Measurements from ENCODE around the gene WFDC12. TPM values are rescaled to one million over a fixed set of nuclear protein-coding genes. Genes with fewer than 3 reads are reported as not detected.

WFDC12 gene
- total RNA-seq, 1 experiment from 2014 or later: not detected

DNA sequence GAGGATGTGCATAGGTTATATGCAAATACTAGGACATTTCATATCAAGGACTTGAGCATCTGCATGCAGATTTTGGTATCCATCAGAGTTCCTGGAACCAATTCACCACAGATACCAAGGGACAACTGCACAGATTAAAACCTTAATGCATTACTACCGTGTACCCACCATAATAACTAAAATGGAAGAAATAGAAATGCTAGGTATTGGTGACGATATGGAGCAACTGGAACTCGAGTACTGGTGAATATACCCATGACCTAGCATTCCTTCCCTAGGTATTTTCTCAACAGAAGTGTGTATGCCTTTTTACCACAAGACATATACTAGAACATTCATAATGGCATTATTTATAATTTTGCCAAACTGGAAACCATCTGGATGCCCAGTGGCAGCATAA lies 41.8 kb downstream of the WFDC12 start:
- H2AFZ ChIP-seq (ENCODE audit: low read length): no peak overlapping the region
- H3K4me1 ChIP-seq (ENCODE audit: insufficient read depth, low read length): peaks cover 10% of the 10 kb centered on the region
- no peak overlapping the region for H3K9ac ChIP-seq (ENCODE audit: low read length)
- no peak overlapping the region for H3K27ac ChIP-seq (ENCODE audit: low read length)
- no peaks in the 10 kb centered on the region for H3K9me3 ChIP-seq (ENCODE audit: low read length)
- ChIA-PET CTCF (no interaction called here), POLR2A (ENCODE audit: unreplicated experiment) (no interaction called here)
- DNase-seq: no peak
- peaks cover 2% of the 10 kb centered on the region for H3F3A ChIP-seq (ENCODE audit: low read length, unreplicated experiment)
- intact Hi-C loops (cut with micrococcal nuclease): no loop called here
- H3K9me2 ChIP-seq (replicated peaks; ENCODE audit: low read length): no peaks in the 10 kb centered on the region
- H4K20me1 ChIP-seq (ENCODE audit: low read length): no peaks in the 10 kb centered on the region
- TF ChIP-seq, protein P1, sequence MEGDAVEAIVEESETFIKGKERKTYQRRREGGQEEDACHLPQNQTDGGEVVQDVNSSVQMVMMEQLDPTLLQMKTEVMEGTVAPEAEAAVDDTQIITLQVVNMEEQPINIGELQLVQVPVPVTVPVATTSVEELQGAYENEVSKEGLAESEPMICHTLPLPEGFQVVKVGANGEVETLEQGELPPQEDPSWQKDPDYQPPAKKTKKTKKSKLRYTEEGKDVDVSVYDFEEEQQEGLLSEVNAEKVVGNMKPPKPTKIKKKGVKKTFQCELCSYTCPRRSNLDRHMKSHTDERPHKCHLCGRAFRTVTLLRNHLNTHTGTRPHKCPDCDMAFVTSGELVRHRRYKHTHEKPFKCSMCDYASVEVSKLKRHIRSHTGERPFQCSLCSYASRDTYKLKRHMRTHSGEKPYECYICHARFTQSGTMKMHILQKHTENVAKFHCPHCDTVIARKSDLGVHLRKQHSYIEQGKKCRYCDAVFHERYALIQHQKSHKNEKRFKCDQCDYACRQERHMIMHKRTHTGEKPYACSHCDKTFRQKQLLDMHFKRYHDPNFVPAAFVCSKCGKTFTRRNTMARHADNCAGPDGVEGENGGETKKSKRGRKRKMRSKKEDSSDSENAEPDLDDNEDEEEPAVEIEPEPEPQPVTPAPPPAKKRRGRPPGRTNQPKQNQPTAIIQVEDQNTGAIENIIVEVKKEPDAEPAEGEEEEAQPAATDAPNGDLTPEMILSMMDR (conservative IDR thresholded peaks at IDR 0.05; ENCODE audit: low read depth, low read length): no peak
- TF ChIP-seq EZH2 (IDR thresholded peaks at IDR 0.05; ENCODE audit: low read length, unreplicated experiment): no peak
- no peak for TF ChIP-seq EZH2phosphoT487 (IDR thresholded peaks at IDR 0.05; ENCODE audit: borderline replicate concordance, low read length)
- no peaks in the 10 kb centered on the region for H3K27me3 ChIP-seq (ENCODE audit: low read length)
- H3K4me3 ChIP-seq (ENCODE audit: low read length): no peak overlapping the region
- BruUV-seq (replicated peaks): no TSS peak
- peaks cover 8% of the 10 kb centered on the region; the same call in 1 of the 2 replicates for H3K36me3 ChIP-seq (ENCODE audit: low read depth, low read length)
- H3K4me2 ChIP-seq (ENCODE audit: low read length): no peak overlapping the region
- no peaks in the 10 kb centered on the region for H3K79me2 ChIP-seq (ENCODE audit: low read length)
- no peak for ATAC-seq

DNA sequence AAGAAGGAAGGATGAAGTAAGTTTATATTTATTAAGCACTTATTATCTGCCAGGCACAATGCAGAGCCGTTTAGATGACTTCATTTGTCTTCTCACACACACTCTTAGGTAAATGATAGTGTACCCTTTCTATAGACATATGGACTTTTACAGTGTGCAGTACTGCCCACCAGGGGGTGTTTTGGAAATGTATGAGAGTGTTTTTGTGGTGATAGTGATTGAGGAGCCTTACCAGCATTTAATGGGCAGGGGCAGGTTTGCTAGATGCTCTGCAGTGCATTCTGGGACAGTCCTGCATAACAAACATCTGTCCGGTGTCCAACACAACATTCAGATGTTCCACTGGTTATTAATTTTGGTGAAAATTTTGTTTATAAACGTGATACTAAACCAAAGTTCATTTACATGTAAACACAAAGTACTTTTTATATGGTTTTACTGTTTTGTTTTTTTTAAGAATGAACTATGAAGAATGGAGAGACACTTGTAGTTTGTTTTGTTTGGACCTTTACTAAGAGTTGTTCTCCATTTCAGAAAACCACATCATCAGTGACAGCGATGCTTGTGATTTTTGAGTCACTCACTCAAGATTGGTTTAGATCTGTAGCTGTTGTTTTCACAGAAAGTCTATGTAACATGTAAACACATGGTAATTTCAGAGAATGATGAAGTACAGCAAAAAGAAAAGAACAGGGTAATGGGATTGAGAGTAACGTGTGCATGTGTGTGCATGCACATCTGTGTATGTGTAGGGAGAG lies 43.2 kb downstream of the WFDC12 start:
- intact Hi-C loops (cut with micrococcal nuclease): loop anchor here (2.0 kb wide), 1 partner anchor 14 kb away; no protein-coding TSS in a partner anchor
- DNase-seq (peak; percentile 69), ATAC-seq (peak; percentile 92)
- H3K36me3 ChIP-seq (ENCODE audit: low read depth, low read length): peaks cover 16% of the 10 kb centered on the region; the same call in 1 of the 2 replicates
- no peaks in the 10 kb centered on the region for H3K27me3 ChIP-seq (ENCODE audit: low read length)
- H3K9me2 ChIP-seq (replicated peaks; ENCODE audit: low read length): no peaks in the 10 kb centered on the region
- H3K79me2 ChIP-seq (ENCODE audit: low read length): no peaks in the 10 kb centered on the region
- no peaks in the 10 kb centered on the region for H3K9me3 ChIP-seq (ENCODE audit: low read length)
- no peak overlapping the region for H3K27ac ChIP-seq (ENCODE audit: low read length)
- no peak overlapping the region for H3K9ac ChIP-seq (ENCODE audit: low read length)
- TF ChIP-seq, protein P1 (conservative IDR thresholded peaks at IDR 0.05; ENCODE audit: low read depth, low read length): peak; percentile 86
- TF ChIP-seq EZH2phosphoT487 (IDR thresholded peaks at IDR 0.05; ENCODE audit: borderline replicate concordance, low read length) (no peak), EZH2 (IDR thresholded peaks at IDR 0.05; ENCODE audit: low read length, unreplicated experiment) (no peak)
- H3K4me2 ChIP-seq (ENCODE audit: low read length): no peak overlapping the region
- CTCF ChIA-PET: no interaction called here
- POLR2A ChIA-PET (ENCODE audit: unreplicated experiment): no interaction called here
- H2AFZ ChIP-seq (ENCODE audit: low read length): no peak overlapping the region
- no peaks in the 10 kb centered on the region for H3K4me1 ChIP-seq (ENCODE audit: insufficient read depth, low read length)
- no TSS peak for BruUV-seq (replicated peaks)
- no peak overlapping the region for H3K4me3 ChIP-seq (ENCODE audit: low read length)
- no peaks in the 10 kb centered on the region for H3F3A ChIP-seq (ENCODE audit: low read length, unreplicated experiment)
- H4K20me1 ChIP-seq (ENCODE audit: low read length): no peaks in the 10 kb centered on the region

DNA sequence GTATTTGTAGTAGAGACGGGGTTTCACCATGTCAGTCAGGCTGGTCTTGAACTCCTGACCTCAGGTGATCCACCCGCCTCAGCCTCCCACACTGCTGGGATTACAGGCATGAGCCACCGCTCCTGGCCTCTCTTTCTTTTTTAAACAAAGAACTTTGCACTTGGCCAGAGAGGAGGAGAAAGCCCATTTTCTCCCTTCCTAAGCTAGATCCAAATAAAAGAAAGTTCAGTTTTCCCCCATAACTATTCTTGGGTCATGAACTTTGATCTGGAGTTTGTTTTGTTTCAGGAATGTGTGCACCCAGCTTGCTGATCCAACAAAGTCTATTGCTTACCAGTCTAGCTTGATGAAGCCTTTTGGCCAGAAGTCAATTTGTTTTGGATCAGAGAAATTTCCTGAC lies 46.7 kb downstream of the WFDC12 start:
- BruUV-seq (replicated peaks): no TSS peak
- no peaks in the 10 kb centered on the region for H3K79me2 ChIP-seq (ENCODE audit: low read length)
- no peaks in the 10 kb centered on the region for H3K9me3 ChIP-seq (ENCODE audit: low read length)
- no peaks in the 10 kb centered on the region for H3K4me1 ChIP-seq (ENCODE audit: insufficient read depth, low read length)
- TF ChIP-seq, protein P1 (conservative IDR thresholded peaks at IDR 0.05; ENCODE audit: low read depth, low read length): no peak
- TF ChIP-seq EZH2 (IDR thresholded peaks at IDR 0.05; ENCODE audit: low read length, unreplicated experiment) (no peak), EZH2phosphoT487 (IDR thresholded peaks at IDR 0.05; ENCODE audit: borderline replicate concordance, low read length) (no peak)
- ChIA-PET POLR2A (ENCODE audit: unreplicated experiment) (no interaction called here), CTCF (interaction anchor here (0.9 kb wide), 1 partner anchor 246 kb away, joined by 3 read pairs; no protein-coding TSS in a partner anchor)
- intact Hi-C loops (cut with micrococcal nuclease): no loop called here
- H3F3A ChIP-seq (ENCODE audit: low read length, unreplicated experiment): no peaks in the 10 kb centered on the region
- H4K20me1 ChIP-seq (ENCODE audit: low read length): no peaks in the 10 kb centered on the region
- H3K9ac ChIP-seq (ENCODE audit: low read length): no peak overlapping the region
- peaks cover 15% of the 10 kb centered on the region for H3K36me3 ChIP-seq (ENCODE audit: low read depth, low read length)
- H2AFZ ChIP-seq (ENCODE audit: low read length): no peak overlapping the region
- no peak overlapping the region for H3K27ac ChIP-seq (ENCODE audit: low read length)
- H3K4me3 ChIP-seq (ENCODE audit: low read length): no peak overlapping the region
- H3K27me3 ChIP-seq (ENCODE audit: low read length): no peaks in the 10 kb centered on the region
- H3K9me2 ChIP-seq (replicated peaks; ENCODE audit: low read length): no peaks in the 10 kb centered on the region
- DNase-seq: no peak
- no peak overlapping the region for H3K4me2 ChIP-seq (ENCODE audit: low read length)
- no peak for ATAC-seq
